GM23338 (cell line): ENCODE measurements around the gene DPP3. TPM values are rescaled to one million over a fixed set of nuclear protein-coding genes. Genes with fewer than 3 reads are reported as not detected.
A peak's percentile ranks its signal among the peaks of the same experiment; 100 is the strongest.

Experiments used
- ATAC-seq: fragments of 200-7000 bp; cut with Tn5 transposase; 3 replicates; pipeline ENCODE4 v1.9.1; 2020
- DNase-seq: peaks from one replicate; pipeline ENCODE4 v3.0.0-alpha.2; 2015; ENCODE audit warnings: low spot score
- H2AFZ ChIP-seq: fragments of 200-600 bp; sonication (generic); 2 replicates; pipeline ENCODE4 v1.8.0; 2016; ENCODE audit warnings: antibody characterized with exemption, mild to moderate bottlenecking, moderate library complexity
- H3F3A ChIP-seq: fragments of 200-600 bp; sonication (generic); replicated peaks from 2 replicates; pipeline ENCODE4 v1.8.0; 2017; ENCODE audit warnings: antibody characterized with exemption, mixed run types, low read depth
- H3K27ac ChIP-seq: fragments of 200-600 bp; sonication (generic); 2 replicates; pipeline ENCODE4 v1.6.1; 2016; ENCODE audit warnings: low read depth
- H3K27me3 ChIP-seq: fragments of 200-600 bp; sonication (generic); 2 replicates; pipeline ENCODE4 v1.8.0; 2016; ENCODE audit warnings: mild to moderate bottlenecking, mixed run types, moderate library complexity; ENCODE audit not compliant: insufficient read depth
- H3K36me3 ChIP-seq: fragments of 200-600 bp; sonication (generic); 2 replicates; pipeline ENCODE4 v1.8.0; 2016; ENCODE audit warnings: mild to moderate bottlenecking; ENCODE audit not compliant: insufficient read depth
- H3K4me1 ChIP-seq: fragments of 200-600 bp; sonication (generic); 2 replicates; pipeline ENCODE4 v1.8.0; 2016; ENCODE audit warnings: mild to moderate bottlenecking, moderate library complexity; ENCODE audit not compliant: insufficient read depth
- H3K4me2 ChIP-seq: fragments of 200-600 bp; sonication (generic); 2 replicates; pipeline ENCODE4 v1.7.1; 2017; ENCODE audit warnings: mixed run types
- H3K4me3 ChIP-seq: fragments of 200-600 bp; sonication (generic); 2 replicates; pipeline ENCODE4 v1.6.1; 2016; ENCODE audit warnings: mixed run types
- H3K79me2 ChIP-seq: fragments of 200-600 bp; sonication (generic); replicated peaks from 2 replicates; pipeline ENCODE4 v1.8.0; 2017; ENCODE audit warnings: mild to moderate bottlenecking; ENCODE audit not compliant: insufficient read depth
- H3K9me2 ChIP-seq: fragments of 200-600 bp; sonication (generic); 2 replicates; pipeline ENCODE4 v1.8.0; 2017; ENCODE audit not compliant: insufficient read depth
- H4K20me1 ChIP-seq: fragments of 200-600 bp; sonication (generic); replicated peaks from 2 replicates; pipeline ENCODE4 v1.8.0; 2017; ENCODE audit warnings: mild to moderate bottlenecking; ENCODE audit not compliant: insufficient read depth
- H3K27ac Mint-ChIP-seq: 2 replicates; pipeline ENCODE4 v1.8.0; 2020; ENCODE audit warnings: inconsistent platforms, mild to moderate bottlenecking, moderate library complexity, mixed read lengths
- H3K27me3 Mint-ChIP-seq: 3 replicates; pipeline ENCODE4 v1.8.0; 2022; ENCODE audit warnings: low read depth, mild to moderate bottlenecking, moderate library complexity, mixed read lengths, inconsistent platforms; ENCODE audit not compliant: insufficient read depth, poor library complexity
- H3K36me3 Mint-ChIP-seq: 3 replicates; pipeline ENCODE4 v1.8.0; 2021; ENCODE audit warnings: low read depth, mild to moderate bottlenecking, inconsistent platforms, moderate library complexity, mixed read lengths
- H3K4me1 Mint-ChIP-seq: 3 replicates; pipeline ENCODE4 v1.8.0; 2020; ENCODE audit warnings: mild to moderate bottlenecking, inconsistent platforms, mixed read lengths
- H3K4me3 Mint-ChIP-seq: 3 replicates; pipeline ENCODE4 v1.8.0; 2021; ENCODE audit warnings: moderate library complexity, mild to moderate bottlenecking, inconsistent platforms, mixed read lengths
- H3K9me3 Mint-ChIP-seq: 3 replicates; pipeline ENCODE4 v1.8.0; 2020; ENCODE audit warnings: moderate library complexity, mild to moderate bottlenecking, inconsistent platforms, mixed read lengths
- CREB1 ChIP-seq: fragments of 250-450 bp; sonication (Bioruptor Pico); IDR thresholded peaks from 2 replicates; pipeline ENCODE4 v1.5.0; 2020; ENCODE audit warnings: low read depth, mild to moderate bottlenecking, moderate library complexity
- EZH2 ChIP-seq: fragments of 200-600 bp; sonication (generic); IDR thresholded peaks from one replicate; pipeline ENCODE4 v1.8.0; 2017; ENCODE audit warnings: antibody characterized with exemption, mild to moderate bottlenecking, low read depth; ENCODE audit not compliant: unreplicated experiment
- EZH2phosphoT487 ChIP-seq: fragments of 200-600 bp; sonication (generic); IDR thresholded peaks from one replicate; pipeline ENCODE4 v1.8.1; 2018; ENCODE audit warnings: antibody characterized with exemption; ENCODE audit not compliant: unreplicated experiment
- JUNB ChIP-seq: IDR thresholded peaks from one replicate; pipeline ENCODE4 v1.6.1; 2016; ENCODE audit warnings: antibody characterized with exemption; ENCODE audit not compliant: unreplicated experiment
- NANOG ChIP-seq: IDR thresholded peaks from 2 replicates; pipeline ENCODE4 v1.6.1; 2016; ENCODE audit warnings: antibody characterized with exemption, borderline replicate concordance
- POLR2AphosphoS5 ChIP-seq: IDR thresholded peaks from 2 replicates; pipeline ENCODE4 v1.6.1; 2016; ENCODE audit warnings: antibody characterized with exemption, low read depth
- REST ChIP-seq: IDR thresholded peaks from one replicate; pipeline ENCODE4 v1.6.1; 2018; ENCODE audit warnings: antibody characterized with exemption; ENCODE audit not compliant: unreplicated experiment
- STAT1 ChIP-seq: IDR thresholded peaks from one replicate; pipeline ENCODE4 v1.6.1; 2016; ENCODE audit warnings: antibody characterized with exemption; ENCODE audit not compliant: unreplicated experiment
- ZNF114 ChIP-seq: fragments of 250-450 bp; sonication (Bioruptor Pico); IDR thresholded peaks from 2 replicates; pipeline ENCODE4 v1.5.0; 2020; ENCODE audit warnings: mild to moderate bottlenecking, moderate library complexity
- ZNF331 ChIP-seq: fragments of 250-450 bp; sonication (Bioruptor Pico); IDR thresholded peaks from 2 replicates; pipeline ENCODE4 v1.5.0; 2020; ENCODE audit warnings: low read depth, mild to moderate bottlenecking, moderate library complexity
- polyA plus RNA-seq: library from polyadenylated mRNA; unstranded; fragments of >200 nt; fragmentation: Nextera tagmentation; extraction: Ambion mirVana; gene quantifications from 2 replicates; pipeline ENCODE4 v1.2.1, GENCODE V29; 2016
- total RNA-seq: library from RNA; depleted of rRNA; stranded (reverse); fragments of >200 nt; shearing (Covaris generic); gene quantifications from 2 replicates; pipeline ENCODE4 v1.2.3, GENCODE V29; 2014
- TF ChIP-seq, protein P1 (sequence below): fragments of 250-450 bp; sonication (Bioruptor Pico); IDR thresholded peaks from 2 replicates; pipeline ENCODE4 v1.5.0; 2020; ENCODE audit warnings: mild to moderate bottlenecking, moderate library complexity
- TF ChIP-seq, protein P2 (sequence below), 2 experiments: fragments of 200-600 bp in 1 of 2; sonication (generic) in 1 of 2; conservative IDR thresholded peaks; 2 replicates each; pipeline versions ENCODE4 v1.5.1 to v1.6.1; 2016 to 2017; ENCODE audit warnings: antibody characterized with exemption in 2 of 2, low read depth in 2 of 2, mild to moderate bottlenecking in 2 of 2, moderate library complexity in 1 of 2

Gene DPP3
- total and polyA plus RNA-seq, 2 experiments from 2014 or later: 22.7 to 85.9 TPM

- H3K4me3 ChIP-seq: peak within 1 kb of the TSS; percentile 81
- H3K4me1 Mint-ChIP-seq: peaks cover 36% of the 10 kb centered on the region
- H3K36me3 Mint-ChIP-seq: peaks cover 18% of the 10 kb centered on the region
- no peaks in the 10 kb centered on the region for H3K27me3 ChIP-seq
- H2AFZ ChIP-seq: peak within 1 kb of the TSS; percentile 86
- H3K27ac Mint-ChIP-seq: peak within 1 kb of the TSS; percentile 89
- H3K4me2 ChIP-seq: peak within 1 kb of the TSS; percentile 90
- peak within 1 kb of the TSS; percentile 91 for H3K4me3 Mint-ChIP-seq
- peaks cover 23% of the 10 kb centered on the region for H3K9me3 Mint-ChIP-seq
- peaks cover 11% of the 10 kb centered on the region for H3K27me3 Mint-ChIP-seq
- peak; percentile 96 for DNase-seq
- no peaks in the 10 kb centered on the region for H3K79me2 ChIP-seq
- peak; percentile 82 for ATAC-seq
- H3K4me1 ChIP-seq: peaks cover 35% of the 10 kb centered on the region
- H3K36me3 ChIP-seq: no peaks in the 10 kb centered on the region
- H3F3A ChIP-seq: peaks cover 10% of the 10 kb centered on the region; the same call in 1 of the 2 replicates
- TF ChIP-seq NANOG (no peak), JUNB (no peak), ZNF331 (CRISPR knock-in tag) (no peak), EZH2 (no peak), ZNF114 (no peak), STAT1 (no peak), CREB1 (CRISPR knock-in tag) (peak; percentile 53), EZH2phosphoT487 (no peak), POLR2AphosphoS5 (peak; percentile 65), REST (peak; percentile 11)
- TF ChIP-seq, protein P1, sequence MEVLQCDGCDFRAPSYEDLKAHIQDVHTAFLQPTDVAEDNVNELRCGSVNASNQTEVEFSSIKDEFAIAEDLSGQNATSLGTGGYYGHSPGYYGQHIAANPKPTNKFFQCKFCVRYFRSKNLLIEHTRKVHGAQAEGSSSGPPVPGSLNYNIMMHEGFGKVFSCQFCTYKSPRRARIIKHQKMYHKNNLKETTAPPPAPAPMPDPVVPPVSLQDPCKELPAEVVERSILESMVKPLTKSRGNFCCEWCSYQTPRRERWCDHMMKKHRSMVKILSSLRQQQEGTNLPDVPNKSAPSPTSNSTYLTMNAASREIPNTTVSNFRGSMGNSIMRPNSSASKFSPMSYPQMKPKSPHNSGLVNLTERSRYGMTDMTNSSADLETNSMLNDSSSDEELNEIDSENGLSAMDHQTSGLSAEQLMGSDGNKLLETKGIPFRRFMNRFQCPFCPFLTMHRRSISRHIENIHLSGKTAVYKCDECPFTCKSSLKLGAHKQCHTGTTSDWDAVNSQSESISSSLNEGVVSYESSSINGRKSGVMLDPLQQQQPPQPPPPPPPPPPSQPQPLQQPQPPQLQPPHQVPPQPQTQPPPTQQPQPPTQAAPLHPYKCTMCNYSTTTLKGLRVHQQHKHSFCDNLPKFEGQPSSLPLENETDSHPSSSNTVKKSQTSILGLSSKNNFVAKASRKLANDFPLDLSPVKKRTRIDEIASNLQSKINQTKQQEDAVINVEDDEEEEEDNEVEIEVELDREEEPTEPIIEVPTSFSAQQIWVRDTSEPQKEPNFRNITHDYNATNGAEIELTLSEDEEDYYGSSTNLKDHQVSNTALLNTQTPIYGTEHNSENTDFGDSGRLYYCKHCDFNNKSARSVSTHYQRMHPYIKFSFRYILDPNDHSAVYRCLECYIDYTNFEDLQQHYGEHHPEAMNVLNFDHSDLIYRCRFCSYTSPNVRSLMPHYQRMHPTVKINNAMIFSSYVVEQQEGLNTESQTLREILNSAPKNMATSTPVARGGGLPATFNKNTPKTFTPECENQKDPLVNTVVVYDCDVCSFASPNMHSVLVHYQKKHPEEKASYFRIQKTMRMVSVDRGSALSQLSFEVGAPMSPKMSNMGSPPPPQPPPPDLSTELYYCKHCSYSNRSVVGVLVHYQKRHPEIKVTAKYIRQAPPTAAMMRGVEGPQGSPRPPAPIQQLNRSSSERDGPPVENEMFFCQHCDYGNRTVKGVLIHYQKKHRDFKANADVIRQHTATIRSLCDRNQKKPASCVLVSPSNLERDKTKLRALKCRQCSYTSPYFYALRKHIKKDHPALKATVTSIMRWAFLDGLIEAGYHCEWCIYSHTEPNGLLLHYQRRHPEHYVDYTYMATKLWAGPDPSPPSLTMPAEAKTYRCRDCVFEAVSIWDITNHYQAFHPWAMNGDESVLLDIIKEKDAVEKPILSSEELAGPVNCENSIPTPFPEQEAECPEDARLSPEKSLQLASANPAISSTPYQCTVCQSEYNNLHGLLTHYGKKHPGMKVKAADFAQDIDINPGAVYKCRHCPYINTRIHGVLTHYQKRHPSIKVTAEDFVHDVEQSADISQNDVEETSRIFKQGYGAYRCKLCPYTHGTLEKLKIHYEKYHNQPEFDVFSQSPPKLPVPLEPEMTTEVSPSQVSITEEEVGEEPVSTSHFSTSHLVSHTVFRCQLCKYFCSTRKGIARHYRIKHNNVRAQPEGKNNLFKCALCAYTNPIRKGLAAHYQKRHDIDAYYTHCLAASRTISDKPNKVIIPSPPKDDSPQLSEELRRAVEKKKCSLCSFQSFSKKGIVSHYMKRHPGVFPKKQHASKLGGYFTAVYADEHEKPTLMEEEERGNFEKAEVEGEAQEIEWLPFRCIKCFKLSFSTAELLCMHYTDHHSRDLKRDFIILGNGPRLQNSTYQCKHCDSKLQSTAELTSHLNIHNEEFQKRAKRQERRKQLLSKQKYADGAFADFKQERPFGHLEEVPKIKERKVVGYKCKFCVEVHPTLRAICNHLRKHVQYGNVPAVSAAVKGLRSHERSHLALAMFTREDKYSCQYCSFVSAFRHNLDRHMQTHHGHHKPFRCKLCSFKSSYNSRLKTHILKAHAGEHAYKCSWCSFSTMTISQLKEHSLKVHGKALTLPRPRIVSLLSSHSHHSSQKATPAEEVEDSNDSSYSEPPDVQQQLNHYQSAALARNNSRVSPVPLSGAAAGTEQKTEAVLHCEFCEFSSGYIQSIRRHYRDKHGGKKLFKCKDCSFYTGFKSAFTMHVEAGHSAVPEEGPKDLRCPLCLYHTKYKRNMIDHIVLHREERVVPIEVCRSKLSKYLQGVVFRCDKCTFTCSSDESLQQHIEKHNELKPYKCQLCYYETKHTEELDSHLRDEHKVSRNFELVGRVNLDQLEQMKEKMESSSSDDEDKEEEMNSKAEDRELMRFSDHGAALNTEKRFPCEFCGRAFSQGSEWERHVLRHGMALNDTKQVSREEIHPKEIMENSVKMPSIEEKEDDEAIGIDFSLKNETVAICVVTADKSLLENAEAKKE (CRISPR knock-in tag): no peak
- TF ChIP-seq, protein P2, sequence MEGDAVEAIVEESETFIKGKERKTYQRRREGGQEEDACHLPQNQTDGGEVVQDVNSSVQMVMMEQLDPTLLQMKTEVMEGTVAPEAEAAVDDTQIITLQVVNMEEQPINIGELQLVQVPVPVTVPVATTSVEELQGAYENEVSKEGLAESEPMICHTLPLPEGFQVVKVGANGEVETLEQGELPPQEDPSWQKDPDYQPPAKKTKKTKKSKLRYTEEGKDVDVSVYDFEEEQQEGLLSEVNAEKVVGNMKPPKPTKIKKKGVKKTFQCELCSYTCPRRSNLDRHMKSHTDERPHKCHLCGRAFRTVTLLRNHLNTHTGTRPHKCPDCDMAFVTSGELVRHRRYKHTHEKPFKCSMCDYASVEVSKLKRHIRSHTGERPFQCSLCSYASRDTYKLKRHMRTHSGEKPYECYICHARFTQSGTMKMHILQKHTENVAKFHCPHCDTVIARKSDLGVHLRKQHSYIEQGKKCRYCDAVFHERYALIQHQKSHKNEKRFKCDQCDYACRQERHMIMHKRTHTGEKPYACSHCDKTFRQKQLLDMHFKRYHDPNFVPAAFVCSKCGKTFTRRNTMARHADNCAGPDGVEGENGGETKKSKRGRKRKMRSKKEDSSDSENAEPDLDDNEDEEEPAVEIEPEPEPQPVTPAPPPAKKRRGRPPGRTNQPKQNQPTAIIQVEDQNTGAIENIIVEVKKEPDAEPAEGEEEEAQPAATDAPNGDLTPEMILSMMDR (conservative IDR thresholded peaks at IDR 0.05; ENCODE audit: low read depth in 2 of 2): no peak
- H3K27ac ChIP-seq: peak within 1 kb of the TSS; percentile 83
- no peaks in the 10 kb centered on the region; the same call in none of the 2 replicates for H4K20me1 ChIP-seq
- H3K9me2 ChIP-seq: no peaks in the 10 kb centered on the region
Measured at GRCh38 chr11:66466225-66467033, 13.8 kb upstream of the DPP3 start, which contains the start of gene PELI3. PELI3 (plus strand) TSS chr11:66466905; CDS start chr11:66468129, 1,224 bp downstream.
